HG02840 (cell line): ENCODE results near the gene MRPS7.
"Not testable (repeated sequence)": the region's sequence is repeated elsewhere in the genome, so short reads cannot be mapped to it uniquely, and the experiment has no call there.

Experiments
- ATAC-seq: cut with Tn5 transposase; IDR thresholded peaks from one replicate; pipeline ENCODE4 v1.9.1; 2021; ENCODE audit warnings: mild to moderate bottlenecking, moderate library complexity, moderate number of reproducible peaks; ENCODE audit not compliant: unreplicated experiment, low FRiP score

The MRPS7 gene

DNA sequence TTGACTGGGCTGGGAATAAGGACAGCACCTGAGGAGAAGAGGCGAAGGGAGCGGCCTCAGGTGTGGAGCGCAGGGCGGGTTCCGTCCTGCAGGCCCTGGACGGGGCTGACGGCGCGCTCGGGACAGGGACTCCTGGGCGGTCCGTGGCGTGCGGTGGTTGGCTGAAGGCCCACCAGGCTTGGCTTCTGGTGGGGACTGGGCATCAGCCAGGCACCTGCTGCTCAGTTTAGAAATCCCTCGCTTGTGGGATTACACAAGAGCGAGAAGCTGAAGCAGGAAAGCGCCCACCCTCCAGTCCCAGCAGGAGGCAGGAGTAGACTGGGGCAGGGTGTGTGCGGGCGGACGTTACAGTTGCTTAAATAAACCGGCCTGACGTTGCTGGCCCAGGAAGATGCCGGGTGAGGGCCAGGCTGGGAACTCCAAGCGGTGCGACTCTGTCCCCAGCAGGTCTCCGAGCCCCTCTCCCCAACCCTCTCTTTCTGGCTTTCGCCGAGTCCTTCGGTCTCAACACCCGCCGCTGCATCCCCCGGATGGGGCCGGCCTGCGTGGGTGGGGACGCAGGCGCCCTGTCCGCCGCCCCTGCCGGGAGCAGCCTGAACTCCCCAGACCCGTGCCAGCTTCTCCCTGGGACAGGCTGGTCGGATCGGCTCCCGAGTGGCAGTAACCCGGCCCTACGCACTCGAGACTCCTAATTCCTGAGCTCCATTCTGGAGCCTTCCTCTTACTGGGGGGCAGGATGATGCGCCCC is 8.7 kb downstream of the MRPS7 start:
- ATAC-seq: peak; percentile 27

DNA sequence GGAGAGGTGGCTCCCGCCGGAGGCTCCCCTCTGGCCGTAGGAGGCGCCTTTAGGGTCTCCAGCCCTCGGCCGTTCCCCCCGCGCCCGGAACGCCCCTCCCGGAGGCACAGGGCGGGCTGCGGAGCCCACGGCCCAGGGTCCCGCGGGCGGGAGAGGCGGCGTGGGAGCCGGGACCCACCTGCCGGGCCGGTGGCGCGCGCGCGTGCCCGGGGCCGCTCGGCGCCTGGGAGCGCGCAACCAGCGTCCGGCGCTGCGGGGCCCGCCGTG is 9.2 kb downstream of the MRPS7 start, which contains the start of gene MIF4GD:
MIF4GD (minus strand) TSS at position 266 of the 267 bp plus-strand sequence. CDS start 1,036 bp downstream, outside the sequence.
- no peak for ATAC-seq

DNA sequence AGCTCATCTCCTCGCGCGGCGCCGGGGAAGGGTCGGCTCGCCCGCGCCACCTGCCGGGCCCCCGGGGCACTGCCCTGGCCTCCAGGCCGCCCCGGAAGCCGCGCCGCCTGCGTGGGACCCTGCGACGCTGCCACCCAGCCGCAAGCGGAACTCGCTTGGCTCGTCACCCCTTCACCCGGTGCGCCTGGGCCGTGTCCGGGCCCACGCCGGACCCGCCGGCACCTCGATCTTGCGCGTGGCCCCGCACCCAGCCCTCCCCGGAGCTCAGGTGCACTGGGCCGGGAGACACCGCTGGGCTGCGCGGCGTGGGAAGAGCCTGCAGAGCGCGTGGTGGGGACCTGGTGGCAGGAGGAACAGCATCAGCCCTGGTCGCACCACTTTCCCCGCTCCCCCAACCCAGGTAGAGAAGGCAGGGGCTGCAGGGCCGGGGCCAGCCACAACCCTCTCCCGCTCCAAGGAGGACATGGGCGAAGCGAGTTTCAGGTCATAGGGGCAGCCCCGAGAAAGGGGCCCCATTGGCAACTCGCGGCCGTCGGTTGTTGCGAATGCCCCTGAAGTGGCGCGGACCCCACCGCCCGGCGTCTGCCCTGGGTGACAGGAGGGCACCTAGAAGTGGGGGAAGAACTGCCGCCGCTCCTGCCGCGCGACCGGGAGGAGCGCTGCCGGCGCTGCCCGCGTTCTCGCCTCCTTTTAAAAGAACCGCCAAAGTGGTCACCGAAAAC is 9.7 kb downstream of the MRPS7 start:
- peak; percentile 59 for ATAC-seq

DNA sequence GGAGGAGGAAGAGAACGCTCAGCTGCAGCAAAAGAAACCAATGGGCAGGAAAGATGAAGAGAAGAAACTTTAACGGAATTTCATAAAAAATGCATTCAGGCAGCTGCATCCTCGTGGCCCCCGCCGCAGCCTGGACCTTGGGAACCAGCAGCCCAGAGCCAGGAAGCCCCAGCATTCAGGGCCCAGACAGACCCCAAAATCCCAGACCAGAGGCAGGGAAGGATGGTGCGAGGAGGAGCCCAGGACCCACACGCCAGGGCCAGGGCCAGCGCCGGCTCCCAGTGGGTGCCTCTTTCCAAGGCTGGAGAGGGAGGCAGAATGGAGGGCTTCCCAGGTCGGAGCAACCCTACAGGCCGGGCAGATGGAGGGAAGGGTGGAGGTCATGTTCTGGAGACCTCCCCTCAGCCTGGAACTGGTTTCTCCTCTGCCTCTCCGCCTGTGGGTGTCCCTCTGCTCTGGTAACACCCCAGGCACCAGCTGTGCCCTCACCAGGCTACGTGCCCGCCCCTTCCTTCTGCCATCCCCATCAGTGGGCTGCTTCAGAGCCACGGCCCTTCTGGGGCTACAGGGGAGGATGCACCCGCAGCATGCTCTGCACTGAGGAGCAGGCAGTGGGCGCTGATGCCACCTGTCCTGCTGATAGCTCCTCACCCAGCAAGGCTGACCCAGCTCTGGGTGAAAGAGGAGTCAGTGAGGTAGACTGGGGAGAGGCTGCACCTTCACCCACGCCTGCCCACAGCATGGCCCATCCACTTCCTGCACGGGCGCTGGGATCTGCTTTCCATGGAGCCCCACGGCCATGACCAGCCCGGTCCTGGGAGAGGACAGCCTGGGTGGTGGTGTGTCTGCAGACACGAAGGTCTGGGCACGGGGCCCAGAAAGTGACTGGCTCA is 10.5 kb downstream of the MRPS7 start:
- ATAC-seq: no peak

GRCh38 chr17:75272848-75273184 is 11.1 kb downstream of the MRPS7 start:
- ATAC-seq: no peak

DNA sequence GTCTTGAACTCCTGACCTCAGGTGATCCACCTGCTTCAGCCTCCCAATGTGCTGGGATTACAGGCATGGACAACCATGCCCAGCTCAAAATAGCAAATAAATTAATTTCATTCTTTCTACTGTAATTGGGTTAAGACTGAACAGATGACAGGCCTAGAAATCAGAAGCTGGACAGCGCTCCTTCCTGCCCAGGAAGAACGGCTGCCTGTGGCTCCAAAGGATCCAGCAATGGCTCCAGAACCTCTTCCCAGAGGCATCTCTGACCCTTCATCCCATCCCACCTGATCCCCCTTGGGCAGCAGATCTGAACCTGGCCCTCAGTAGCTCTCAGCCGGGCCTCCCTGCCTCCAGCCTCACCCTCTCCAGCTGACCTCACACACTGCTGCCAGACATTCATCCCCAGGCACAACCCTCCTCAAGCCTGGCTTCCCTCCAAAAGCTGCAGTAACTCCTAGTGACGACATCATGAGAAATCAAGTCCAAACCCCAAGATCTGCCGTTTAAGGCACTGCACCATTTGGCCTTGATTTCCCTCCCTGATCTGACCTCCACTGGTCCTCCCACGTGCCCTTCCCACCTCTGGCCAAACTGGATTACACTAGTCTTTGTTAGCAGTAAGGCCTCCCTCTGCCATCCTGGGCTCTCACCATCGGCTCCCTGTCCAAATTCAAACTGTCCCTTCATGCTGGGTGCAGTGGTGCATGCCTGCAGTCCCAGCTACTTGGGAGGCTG is 12.5 kb downstream of the MRPS7 start:
- no peak for ATAC-seq

DNA sequence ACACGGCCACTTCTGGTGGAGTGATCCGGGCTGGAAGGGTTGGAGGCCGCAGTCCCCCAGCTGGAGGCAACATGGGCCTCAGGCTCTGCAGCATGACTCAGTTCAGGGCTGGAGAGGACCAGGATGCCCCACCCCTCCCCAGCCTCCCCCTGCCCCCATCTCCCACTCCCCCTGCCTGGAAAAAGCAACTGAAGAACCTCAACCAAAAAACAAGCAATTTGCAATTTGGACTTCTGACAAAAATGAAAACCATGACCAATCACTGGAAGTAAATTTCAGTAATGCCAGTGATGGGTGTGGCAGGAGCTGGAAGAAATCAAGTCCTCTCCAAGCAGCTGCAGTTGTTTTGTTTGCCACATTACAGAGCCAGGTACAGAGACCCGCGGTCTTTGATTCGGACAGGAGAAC is 16.0 kb downstream of the MRPS7 start:
- no peak for ATAC-seq

DNA sequence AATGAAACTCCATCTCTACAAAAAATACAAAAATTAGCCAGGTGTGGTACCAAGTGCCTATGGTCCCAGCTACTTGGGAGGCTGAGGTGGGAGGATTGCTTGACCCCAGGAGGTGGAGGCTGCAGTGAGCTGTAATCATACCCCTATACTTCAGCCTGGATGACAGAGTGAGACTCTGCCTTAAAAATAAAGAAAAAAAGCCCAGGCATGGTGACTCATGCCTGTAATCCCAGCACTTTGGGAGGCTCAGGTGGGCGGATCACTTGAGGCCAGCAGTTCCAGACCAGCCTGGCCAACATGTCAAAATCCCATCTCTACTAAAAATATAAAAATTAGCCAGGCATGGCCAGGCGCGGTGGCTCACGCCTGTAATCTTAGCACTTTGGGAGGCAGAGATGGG is 18.5 kb downstream of the MRPS7 start:
- not testable (repeated sequence) for ATAC-seq

DNA sequence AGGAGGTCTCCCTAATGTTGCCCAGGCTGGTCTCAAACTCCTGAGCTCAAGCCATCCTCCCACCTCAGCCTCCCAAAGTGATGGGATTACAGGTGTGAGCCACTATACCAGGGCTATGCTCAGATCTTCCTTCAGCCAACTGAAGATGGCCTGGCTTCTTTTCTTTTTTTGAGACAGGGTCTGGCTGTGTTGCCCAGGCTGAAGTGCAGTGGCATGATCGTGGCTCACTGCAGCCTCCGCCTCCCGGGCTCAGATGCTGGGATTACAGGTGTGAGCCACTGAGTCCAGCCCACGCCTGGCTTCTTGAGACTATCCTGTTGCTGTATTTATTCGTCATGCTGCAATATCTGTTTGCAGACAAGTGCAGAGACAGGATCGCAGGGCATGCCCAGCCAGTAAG is 23.4 kb downstream of the MRPS7 start:
- ATAC-seq: no peak

- no peak for ATAC-seq
Observed at GRCh38 chr17:75287221-75287620, 25.5 kb downstream of the MRPS7 start.

GRCh38 chr17:75288359-75288758 is 26.7 kb downstream of the MRPS7 start:
- no peak for ATAC-seq

GRCh38 chr17:75288770-75289114 is 27.1 kb downstream of the MRPS7 start:
- ATAC-seq: no peak

- ATAC-seq: peak; percentile 91
Observed at GRCh38 chr17:75289115-75289831, 27.6 kb downstream of the MRPS7 start, which contains the start of gene SLC25A19. SLC25A19 (minus strand) TSS chr17:75289433; CDS start chr17:75286764, 2,669 bp downstream.

- ATAC-seq: peak; percentile 21
Observed at GRCh38 chr17:75289832-75290337, 28.2 kb downstream of the MRPS7 start.

DNA sequence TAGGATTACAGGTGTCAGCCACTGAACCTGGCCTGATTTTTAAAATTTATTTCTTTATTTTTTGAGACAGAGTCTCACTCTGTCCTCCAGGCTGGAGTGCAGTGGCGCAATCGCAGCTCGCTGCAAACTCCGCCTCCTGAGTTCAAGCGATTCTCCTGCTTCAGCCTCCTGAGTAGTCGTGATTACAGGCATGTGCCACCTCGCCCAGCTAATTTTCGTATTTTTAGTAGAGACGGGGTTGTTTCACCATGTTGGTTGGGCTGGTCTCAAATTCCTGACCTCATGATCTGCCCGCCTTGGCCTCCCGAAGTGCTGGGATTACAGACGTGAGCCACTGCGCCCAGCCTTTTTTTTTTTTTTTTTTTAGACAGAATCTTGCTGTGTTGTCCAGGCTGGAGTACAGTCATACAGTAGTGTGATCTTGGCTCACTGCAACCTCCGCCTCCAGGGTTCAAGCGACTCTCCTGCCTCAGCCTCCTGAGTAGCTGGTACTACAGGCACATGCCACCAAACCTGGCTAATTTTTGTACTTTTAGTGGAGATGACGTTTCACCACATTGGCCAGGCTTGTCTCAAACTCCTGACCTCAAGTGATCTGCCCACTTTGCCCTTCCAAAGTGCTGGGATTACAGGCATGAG is 31.2 kb downstream of the MRPS7 start:
- not testable (repeated sequence) for ATAC-seq

DNA sequence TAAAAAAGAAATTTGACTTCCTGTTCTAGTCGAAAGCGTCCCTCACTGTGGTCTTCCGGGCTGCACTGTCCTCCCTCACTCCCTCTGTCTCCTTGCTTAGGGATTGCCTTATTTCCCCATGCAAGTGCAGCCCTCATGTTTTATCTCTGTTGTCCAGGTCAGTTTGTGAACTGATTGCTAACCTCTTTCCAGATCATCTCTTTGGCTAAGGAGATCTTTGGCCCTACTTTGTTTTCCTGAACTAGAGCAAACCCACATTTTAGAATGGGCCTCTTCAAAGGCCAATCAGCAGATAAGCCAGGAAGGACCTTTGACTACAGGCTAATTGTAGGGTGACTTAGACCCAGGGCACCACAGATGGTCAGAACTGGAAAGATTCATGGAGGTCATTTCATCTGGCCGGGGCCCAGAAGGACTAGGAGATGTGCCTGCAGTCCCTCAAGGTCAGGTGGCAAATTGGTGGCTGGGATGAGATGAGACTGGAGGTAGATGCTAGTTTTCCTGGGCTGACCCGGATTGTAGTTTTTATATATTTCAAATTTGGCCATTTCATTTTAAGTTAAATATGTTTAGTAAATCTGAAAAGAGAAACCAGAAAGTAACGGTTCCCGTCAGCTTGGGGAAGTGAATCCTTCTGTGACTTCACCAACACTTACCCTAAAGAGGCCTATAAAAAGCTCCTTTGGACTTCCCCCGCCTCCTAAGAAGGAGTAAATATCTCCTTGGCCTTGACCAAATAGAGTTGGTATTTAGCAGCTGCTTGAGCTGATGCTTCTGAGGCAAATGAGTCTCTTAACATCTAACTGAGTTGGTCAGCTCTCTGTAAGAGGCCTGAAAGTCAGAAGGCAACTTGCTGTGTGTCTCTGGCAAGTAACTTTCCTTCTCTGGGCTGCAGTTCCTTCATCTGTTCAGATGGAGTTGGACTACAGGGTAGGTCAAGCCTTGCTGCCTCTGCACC is 33.8 kb downstream of the MRPS7 start:
- ATAC-seq: peak; percentile 59

- no peak for ATAC-seq
Observed at GRCh38 chr17:75300280-75300679, 38.6 kb downstream of the MRPS7 start.

- ATAC-seq: no peak
Observed at GRCh38 chr17:75301049-75301448, 39.4 kb downstream of the MRPS7 start.
